ENCODE data around the gene MSI2.

The MSI2 gene

DNA sequence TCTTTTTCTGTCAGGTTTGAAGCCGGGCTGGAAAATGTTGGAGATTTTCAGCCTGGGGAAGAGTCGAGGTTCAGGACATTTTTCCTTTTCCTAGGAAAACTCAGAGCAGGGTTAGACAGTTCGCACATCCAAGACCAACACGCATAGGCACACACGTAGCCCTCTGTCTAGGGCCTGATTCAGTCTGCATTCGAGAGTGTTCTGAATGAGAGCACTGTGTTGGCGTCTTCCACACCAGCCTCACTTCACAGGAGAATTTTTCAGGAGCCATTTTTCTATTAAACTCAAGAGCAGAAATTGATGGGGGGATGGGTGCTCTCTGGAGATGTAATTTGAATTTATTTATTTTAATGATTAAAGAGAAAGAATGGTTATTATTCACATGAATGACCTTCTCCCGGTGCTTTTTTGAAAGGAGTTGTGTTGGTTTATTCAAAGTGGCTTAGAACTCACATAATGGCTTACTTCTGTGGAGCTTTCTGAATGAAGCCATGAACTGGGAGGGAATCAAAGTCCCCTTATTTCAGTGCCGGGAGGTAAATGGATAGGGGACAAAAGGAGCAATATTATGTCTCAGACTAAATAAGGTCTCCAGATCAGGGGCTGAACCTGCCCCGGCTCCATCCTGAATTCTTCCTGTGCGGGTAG is 294.5 kb downstream of the MSI2 start:
- H3K27ac ChIP-seq, result no peak overlapping the region
- TF ChIP-seq, protein P1, sequence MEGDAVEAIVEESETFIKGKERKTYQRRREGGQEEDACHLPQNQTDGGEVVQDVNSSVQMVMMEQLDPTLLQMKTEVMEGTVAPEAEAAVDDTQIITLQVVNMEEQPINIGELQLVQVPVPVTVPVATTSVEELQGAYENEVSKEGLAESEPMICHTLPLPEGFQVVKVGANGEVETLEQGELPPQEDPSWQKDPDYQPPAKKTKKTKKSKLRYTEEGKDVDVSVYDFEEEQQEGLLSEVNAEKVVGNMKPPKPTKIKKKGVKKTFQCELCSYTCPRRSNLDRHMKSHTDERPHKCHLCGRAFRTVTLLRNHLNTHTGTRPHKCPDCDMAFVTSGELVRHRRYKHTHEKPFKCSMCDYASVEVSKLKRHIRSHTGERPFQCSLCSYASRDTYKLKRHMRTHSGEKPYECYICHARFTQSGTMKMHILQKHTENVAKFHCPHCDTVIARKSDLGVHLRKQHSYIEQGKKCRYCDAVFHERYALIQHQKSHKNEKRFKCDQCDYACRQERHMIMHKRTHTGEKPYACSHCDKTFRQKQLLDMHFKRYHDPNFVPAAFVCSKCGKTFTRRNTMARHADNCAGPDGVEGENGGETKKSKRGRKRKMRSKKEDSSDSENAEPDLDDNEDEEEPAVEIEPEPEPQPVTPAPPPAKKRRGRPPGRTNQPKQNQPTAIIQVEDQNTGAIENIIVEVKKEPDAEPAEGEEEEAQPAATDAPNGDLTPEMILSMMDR (conservative IDR thresholded peaks at IDR 0.05), result no peak

DNA sequence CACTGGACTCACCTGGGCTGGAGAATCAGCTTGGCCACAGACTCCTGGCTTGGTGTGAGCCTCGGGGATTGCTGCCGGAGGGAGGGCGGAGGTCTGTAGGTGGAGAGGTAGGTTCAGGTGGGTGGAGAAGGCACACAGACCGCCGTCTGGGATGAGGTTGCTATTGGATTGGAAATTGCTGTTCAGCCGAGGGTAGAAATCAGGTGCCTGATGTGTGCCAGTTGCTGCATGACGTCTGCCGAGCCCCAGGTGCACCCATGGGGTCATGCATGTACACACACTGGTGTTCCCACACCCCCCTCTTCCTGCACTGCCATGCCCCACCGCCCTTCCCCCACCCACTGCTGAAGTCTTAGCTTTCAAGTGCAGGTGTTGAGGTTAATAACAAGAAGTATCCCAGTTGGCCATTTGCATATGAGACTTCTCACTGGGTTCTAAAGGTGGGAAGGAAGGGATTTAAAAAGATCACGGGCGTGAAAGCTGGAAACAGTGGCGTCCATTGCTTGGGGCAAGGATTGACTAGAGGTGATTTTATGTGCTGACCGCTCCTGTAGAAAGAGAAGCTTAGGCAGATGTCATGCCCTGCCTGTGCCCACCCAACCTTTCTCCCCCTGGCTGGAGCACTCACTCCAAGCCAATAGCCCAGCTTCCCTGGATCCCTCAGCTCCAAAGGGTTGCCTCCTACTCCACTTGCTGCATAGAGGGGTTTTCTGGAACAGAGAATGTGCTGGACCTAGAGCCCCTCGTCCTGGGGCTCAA is 295.2 kb downstream of the MSI2 start:
- TF ChIP-seq, protein P1 (conservative IDR thresholded peaks at IDR 0.05), result no peak
- no peak overlapping the region for H3K27ac ChIP-seq

DNA sequence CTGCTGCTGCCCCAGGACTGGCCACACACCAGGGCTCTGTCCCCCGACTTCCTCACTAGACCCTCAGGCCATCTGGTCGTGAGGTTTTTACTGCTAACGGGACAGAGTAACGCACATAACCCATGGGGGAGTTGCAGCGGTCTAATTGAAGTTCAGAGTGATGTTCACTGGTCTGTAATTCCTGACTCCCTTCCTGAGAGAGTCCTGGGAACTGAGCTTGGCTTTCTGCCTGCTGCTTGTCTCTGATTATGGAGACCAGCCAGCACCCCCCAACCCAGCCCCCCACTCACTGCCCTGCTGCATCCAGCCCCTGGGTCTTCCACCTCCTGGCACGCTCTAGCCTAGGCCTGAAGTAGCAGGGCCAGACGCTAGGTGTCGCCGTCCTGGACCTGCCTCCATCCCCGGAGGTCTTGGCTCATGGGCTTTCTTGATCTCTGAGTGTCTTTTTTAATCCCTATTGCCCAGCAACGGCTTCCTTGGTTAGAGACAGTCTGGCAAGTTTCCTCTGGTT is 295.8 kb downstream of the MSI2 start:
- H3K27ac ChIP-seq, result no peak overlapping the region
- TF ChIP-seq, protein P1 (conservative IDR thresholded peaks at IDR 0.05), result no peak

DNA sequence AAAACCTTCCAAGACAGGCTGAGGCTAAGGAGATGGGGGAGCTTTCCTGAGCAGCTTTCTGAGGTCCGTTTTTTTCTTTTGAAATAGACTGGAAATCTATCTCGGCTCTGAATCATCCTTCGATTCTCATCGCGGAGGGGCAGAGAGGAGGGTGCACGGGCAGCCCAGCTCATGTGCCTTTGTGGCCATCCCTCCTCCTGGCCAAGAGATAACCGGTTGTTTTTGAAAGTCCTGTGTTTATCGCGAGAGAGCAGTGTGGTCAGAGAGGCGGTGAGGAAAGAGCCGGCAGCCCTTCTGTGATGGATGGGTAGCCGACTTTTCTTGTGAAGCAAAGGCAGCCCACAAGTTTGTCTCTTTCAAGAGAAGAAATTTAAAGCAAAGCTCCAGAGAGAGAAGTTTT is 297.2 kb downstream of the MSI2 start:
- H3K27ac ChIP-seq, result peak overlapping the region; percentile 35
- TF ChIP-seq, protein P1 (conservative IDR thresholded peaks at IDR 0.05), result no peak

DNA sequence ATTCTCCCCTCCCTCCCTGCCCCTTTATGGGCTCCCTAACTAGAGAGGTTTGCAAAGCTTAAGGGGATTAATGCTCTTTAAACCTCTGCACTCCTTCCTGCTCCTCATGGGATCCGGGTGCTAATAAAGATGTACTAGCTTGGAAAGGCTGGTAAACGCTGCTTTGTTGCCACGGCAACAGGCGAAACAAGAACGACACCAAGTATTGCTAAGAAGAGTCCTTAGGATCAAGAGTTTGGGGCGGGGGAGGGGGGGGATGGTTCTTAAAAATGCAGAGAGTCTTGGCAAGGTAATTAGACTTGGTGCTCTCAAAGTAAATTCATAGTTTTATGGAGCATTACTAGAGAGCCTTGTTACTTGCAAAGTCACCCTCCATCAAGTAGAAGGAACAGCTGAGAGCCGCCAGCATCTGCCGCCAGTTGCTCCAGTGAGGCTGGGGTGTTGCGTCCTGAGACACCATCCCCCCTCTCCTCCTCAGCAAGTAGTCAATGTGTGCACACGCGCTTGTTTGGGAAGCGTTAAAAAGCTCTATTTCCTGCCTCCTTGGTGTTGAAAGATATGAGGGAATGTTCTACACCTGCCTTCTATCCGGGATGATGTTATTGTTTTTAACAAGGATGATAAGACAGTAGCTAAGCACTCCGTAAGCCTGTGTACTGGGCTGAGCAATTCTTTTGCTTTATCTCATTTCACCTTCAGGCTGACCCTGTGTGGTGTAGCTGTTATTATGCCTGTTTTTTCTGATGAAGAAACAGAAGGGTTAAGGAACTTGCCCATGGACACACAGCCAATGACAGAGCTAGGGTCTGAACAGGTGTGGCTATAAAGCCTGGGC is 297.9 kb downstream of the MSI2 start:
- peak overlapping the region; percentile 35 for H3K27ac ChIP-seq
- TF ChIP-seq, protein P1 (conservative IDR thresholded peaks at IDR 0.05), result no peak

DNA sequence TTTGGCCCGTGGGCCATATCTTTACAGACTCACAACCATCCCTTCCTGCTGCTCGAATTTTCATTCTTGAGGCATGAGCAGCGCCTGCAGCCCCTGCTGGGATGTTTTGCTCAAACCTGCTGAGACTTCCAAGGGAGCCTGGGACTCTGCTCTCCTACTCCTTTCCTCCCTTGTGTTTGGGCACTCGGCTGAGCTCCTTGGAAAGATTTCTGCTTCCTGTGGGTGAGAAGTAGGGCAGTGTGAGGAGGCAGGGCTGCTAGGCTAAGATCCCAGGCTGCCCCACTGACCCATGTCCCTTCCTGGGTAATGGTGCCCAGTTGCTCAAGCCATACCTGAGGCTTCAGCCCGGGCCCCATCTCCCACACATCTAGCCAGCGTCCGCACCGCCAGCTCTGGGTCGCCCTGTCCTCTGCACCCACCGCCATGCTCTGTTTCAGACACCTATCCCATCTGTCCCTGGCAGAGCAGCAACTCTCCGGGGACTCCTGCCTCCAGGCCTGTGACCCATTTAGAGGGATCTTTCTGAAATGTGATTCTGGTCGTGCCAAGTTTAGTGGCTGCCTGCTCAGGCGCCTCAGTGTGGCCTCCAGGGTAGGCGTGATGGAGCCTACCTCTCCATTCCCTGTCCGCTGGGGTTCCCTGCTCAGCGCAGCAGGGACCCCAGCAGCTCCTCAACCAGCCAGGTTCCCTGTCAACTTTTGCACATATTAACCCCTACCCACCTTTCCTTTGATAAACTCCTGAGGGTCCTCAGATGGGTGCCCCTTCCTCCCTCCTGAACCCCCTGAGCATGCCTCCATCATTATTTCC is 298.7 kb downstream of the MSI2 start:
- TF ChIP-seq, protein P1 (conservative IDR thresholded peaks at IDR 0.05), result no peak
- H3K27ac ChIP-seq, result peak overlapping the region; percentile 35; the same call in 1 of the 2 replicates

Measured in VCaP (cell line).